HepG2 (cell line): Measurements from ENCODE around the gene ULBP2. TPM values are rescaled to one million over a fixed set of nuclear protein-coding genes. Genes with fewer than 3 reads are reported as not detected.

Experiments
- ATAC-seq: fragments of 200-7000 bp; cut with Tn5 transposase; 3 replicates; pipeline ENCODE4 v1.9.1; 2020; ENCODE audit warnings: mild to moderate bottlenecking, moderate library complexity
- BruUV-seq: library from RNA; stranded (reverse); fragments of 400-500 nt; replicated peaks from 2 replicates; lab custom pipeline; 2021; lab: Mats Ljungman, UMichigan
- CTCF ChIA-PET: fragments of 300-600 bp; formaldehyde crosslinking; extraction: SDS; loops from one replicate; lab custom pipeline; 2021; ENCODE audit warnings: low total read pairs, inconsistent platforms, low intra/inter-chr PET ratio; lab: Yijun Ruan, JAX
- POLR2A ChIA-PET: fragments of 350-600 bp; sonication (Branson Sonifier 250); formaldehyde crosslinking; loops from one replicate; lab custom pipeline; 2020; ENCODE audit warnings: antibody characterized with exemption, inconsistent platforms; lab: Yijun Ruan, JAX
- DNase-seq: peaks from one replicate; pipeline ENCODE4 v3.0.0-alpha.2; 2015; ENCODE audit warnings: low spot score
- FAIRE-seq: peaks from 3 replicates; lab custom pipeline; 2011; peaks lifted over from hg19 to GRCh38; lab: Jason Lieb, UNC
- H2AFZ ChIP-seq: one replicate; pipeline ENCODE4 v1.6.1; 2011; ENCODE audit warnings: low read length, inconsistent platforms
- H3K27ac ChIP-seq: fragments of 300-600 bp; 3 replicates; pipeline ENCODE4 v1.8.0; 2011; ENCODE audit warnings: mixed run types, mild to moderate bottlenecking, mixed read lengths, low read length, inconsistent platforms; ENCODE audit not compliant: insufficient read depth; ENCODE audit errors: extremely low read length
- H3K27me3 ChIP-seq, 2 experiments: fragments of 200-600 bp in 1 of 2; 2 replicates in 1 of 2; 3 replicates in 1 of 2; pipeline versions ENCODE4 v1.6.0 to v1.8.0; 2011; ENCODE audit warnings: low read length in 2 of 2, mild to moderate bottlenecking in 2 of 2, moderate library complexity in 2 of 2, inconsistent platforms in 1 of 2; ENCODE audit not compliant: insufficient read depth in 2 of 2, control insufficient read depth in 1 of 2
- H3K36me3 ChIP-seq, 2 experiments: fragments of 200-600 bp in 1 of 2; replicated peaks in 1 of 2; 2 replicates in 1 of 2; 3 replicates in 1 of 2; pipeline versions ENCODE4 v1.5.1 to v1.8.0; 2011; ENCODE audit warnings: low read length in 2 of 2, inconsistent platforms in 1 of 2; ENCODE audit not compliant: insufficient read depth in 2 of 2, control insufficient read depth in 1 of 2
- H3K4me1 ChIP-seq: 2 replicates; pipeline ENCODE4 v1.5.1; 2012; ENCODE audit warnings: low read length, inconsistent platforms; ENCODE audit not compliant: insufficient read depth
- H3K4me2 ChIP-seq: 2 replicates; pipeline ENCODE4 v1.6.0; 2011; ENCODE audit warnings: low read depth, low read length, inconsistent platforms
- H3K4me3 ChIP-seq, 3 experiments: fragments of 200-600 bp in 1 of 3; sonication (generic), shearing (Covaris generic) in 1 of 3; replicated peaks in 1 of 3; 2 replicates each; pipeline ENCODE4 v1.5.1; 2011 to 2016; ENCODE audit warnings: low read length in 3 of 3, inconsistent platforms in 2 of 3, low read depth in 2 of 3, mild to moderate bottlenecking in 2 of 3, control low read depth in 1 of 3, mixed read lengths in 1 of 3; ENCODE audit not compliant: insufficient read depth in 1 of 3
- H3K79me2 ChIP-seq: one replicate; pipeline ENCODE4 v1.6.1; 2011; ENCODE audit warnings: low read length, inconsistent platforms; ENCODE audit not compliant: insufficient read depth
- H3K9ac ChIP-seq: 2 replicates; pipeline ENCODE4 v1.6.0; 2011; ENCODE audit warnings: mild to moderate bottlenecking, low read depth, low read length, inconsistent platforms; ENCODE audit not compliant: insufficient read depth
- H3K9me3 ChIP-seq: 2 replicates; pipeline ENCODE4 v1.5.1; 2012; ENCODE audit warnings: mild to moderate bottlenecking, low read length
- H4K20me1 ChIP-seq: 2 replicates; pipeline ENCODE4 v1.6.0; 2011; ENCODE audit warnings: inconsistent platforms, mild to moderate bottlenecking, low read length, moderate library complexity; ENCODE audit not compliant: insufficient read depth
- HCFC1 ChIP-seq: fragments of 150-350 bp; IDR thresholded peaks from 2 replicates; pipeline ENCODE4 v1.6.1; 2014; ENCODE audit warnings: low read depth, low read length
- KDM1A ChIP-seq: IDR thresholded peaks from 2 replicates; pipeline ENCODE4 v1.6.1; 2016; ENCODE audit warnings: missing compliant biosample characterization
- SALL1 ChIP-seq: sonication (generic); formaldehyde crosslinking; IDR thresholded peaks from 2 replicates; pipeline ENCODE4 v1.8.0; 2022; ENCODE audit warnings: mild to moderate bottlenecking, missing genetic modification reagents
- SMC3 ChIP-seq: IDR thresholded peaks from 2 replicates; pipeline ENCODE4 v1.6.1; 2011; ENCODE audit warnings: low read length, improper control_type of control experiment
- XRCC5 ChIP-seq: fragments of 200-400 bp; formaldehyde crosslinking; optimal IDR thresholded peaks from 2 replicates; pipeline ENCODE3; 2017; ENCODE audit warnings: mild to moderate bottlenecking, low read length
- ZFP91 ChIP-seq: sonication (generic); formaldehyde crosslinking; IDR thresholded peaks from 2 replicates; pipeline ENCODE4 v1.9.0; 2022; ENCODE audit warnings: missing genetic modification reagents, mild to moderate bottlenecking, borderline replicate concordance
- ZFX ChIP-seq: sonication (generic); formaldehyde crosslinking; IDR thresholded peaks from 2 replicates; pipeline ENCODE4 v1.4.0; 2020; ENCODE audit warnings: mild to moderate bottlenecking, low read depth, missing genetic modification reagents, moderate library complexity
- ZUFSP ChIP-seq: sonication (generic); formaldehyde crosslinking; IDR thresholded peaks from 2 replicates; pipeline ENCODE4 v1.9.0; 2021; ENCODE audit warnings: missing genetic modification reagents, mild to moderate bottlenecking, borderline replicate concordance
- WGBS: methylation state at CpG from one replicate; pipeline ENCODE4 v1.1.6; 2017; ENCODE audit warnings: low lambda C conversion rate; 5-methylcytosine and 5-hydroxymethylcytosine counted together
- in situ Hi-C: cut with HindIII; loops from 2 replicates; pipeline ENCODE4 v1.10.0; 2017; ENCODE audit warnings: low pct_unique_long_range_greater_than_20kb; ENCODE audit not compliant: extremely low pct_ligation_motif_present
- intact Hi-C: fragments of 100-400 bp; cut with micrococcal nuclease; formaldehyde crosslinking; loops from one replicate; pipeline ENCODE4 v1.10.0; 2022; ENCODE audit not compliant: unreplicated experiment
- polyA plus RNA-seq, 8 experiments: library from polyadenylated mRNA; depleted of rRNA in 3 of 8; stranded (reverse) in 7 of 8; unstranded in 1 of 8; fragments of >200 nt; fragmentation: Illumina TruSeq in 4 of 8; extraction: Trizol in 4 of 8; gene quantifications; 2 replicates each; pipeline versions ENCODE4 v1.2.1 to v1.2.3, GENCODE V29; 2011 to 2016; ENCODE audit warnings: low read depth in 4 of 8, missing spikeins in 1 of 8, mixed read lengths in 1 of 8; ENCODE audit not compliant: insufficient read depth in 1 of 8
- total RNA-seq, 5 experiments: library from RNA; depleted of rRNA; stranded (reverse); fragments of >200 nt; fragmentation: Illumina TruSeq; extraction: Trizol; gene quantifications; 2 replicates each; pipeline ENCODE4 v1.2.3, GENCODE V29; 2016; ENCODE audit warnings: low read depth in 1 of 5
- TF ChIP-seq, protein P1 (sequence below): sonication (generic); formaldehyde crosslinking; IDR thresholded peaks from 2 replicates; pipeline ENCODE4 v1.5.0; 2020; ENCODE audit warnings: mild to moderate bottlenecking, missing genetic modification reagents, borderline replicate concordance
- TF ChIP-seq, protein P2 (sequence below): sonication (generic); formaldehyde crosslinking; IDR thresholded peaks from 2 replicates; pipeline ENCODE4 v1.5.1; 2020; ENCODE audit warnings: mild to moderate bottlenecking, missing genetic modification reagents, moderate library complexity

The ULBP2 gene
- total and polyA plus RNA-seq, 2 of the 13 experiments (the other 11 are each of a cell fraction or from before 2014, with no cell fraction given), result not detected

DNA sequence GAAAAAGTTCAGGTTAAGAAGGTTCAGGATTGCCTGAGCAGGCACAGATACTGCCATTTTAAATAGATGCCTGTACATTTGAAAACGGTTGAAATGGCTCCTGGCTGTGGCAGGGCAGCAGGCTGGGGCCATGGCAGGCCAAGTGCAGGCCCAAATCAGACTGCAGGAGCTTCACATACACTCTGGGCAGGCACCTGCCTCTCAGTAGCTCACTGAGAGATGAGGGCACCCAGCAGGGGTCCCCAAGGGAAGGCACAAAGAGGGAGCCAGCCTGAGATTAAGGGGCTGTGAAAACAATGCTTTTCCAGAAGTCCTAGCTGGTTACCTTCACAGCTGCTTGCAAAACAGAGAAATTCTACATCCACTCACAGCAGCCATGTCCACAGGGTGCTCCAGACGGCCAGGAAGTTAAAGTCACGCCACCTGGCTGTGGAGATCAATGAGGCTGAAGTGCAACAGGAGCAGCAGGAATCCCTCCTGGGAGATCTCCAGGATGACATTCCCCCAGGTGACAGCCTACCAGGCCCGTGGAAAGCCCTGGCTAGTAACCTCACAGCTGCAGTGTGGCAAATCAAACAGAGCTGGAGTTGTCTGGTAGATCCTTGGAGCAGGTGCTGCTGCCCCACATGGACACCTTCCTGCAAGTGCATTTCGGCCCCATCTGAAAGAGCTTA, 37.7 kb upstream of the ULBP2 start:
- Histone ChIP-seq H3K4me3 (no peak overlapping the region), H3K4me2 (0 out of 2 replicates have a peak overlapping the region, but pooled peaks have one; percentile 5), H4K20me1 (no peaks in the 10 kb centered on the region), H3K4me1 (peaks cover 9% of the 10 kb centered on the region; the same call in 1 of the 2 replicates), H3K27ac (no peak overlapping the region), H3K9me3 (peaks cover 11% of the 10 kb centered on the region), H3K9ac (no peak overlapping the region), H3K27me3 (peaks cover 10 to 53% of the 10 kb centered on the region in 2 experiments), H3K79me2 (no peaks in the 10 kb centered on the region), H2AFZ (no peak overlapping the region), H3K36me3 (no peaks in the 10 kb centered on the region)
- FAIRE-seq, result peak; percentile 37
- no peak for DNase-seq
- BruUV-seq, result no TSS peak
- in situ Hi-C loops, result no loop called here
- ChIA-PET CTCF (interaction anchor here (1.6 to 2.2 kb wide), 2 partner anchors 63 to 69 kb away, joined by 7 to 12 read pairs; no protein-coding TSS in a partner anchor), POLR2A (no interaction called here)
- ATAC-seq, result peak; percentile 81
- 0% methylated on average over 4 of the region's 5 CpGs for WGBS
- intact Hi-C loops, result loop anchor here (1.0 kb wide), 1 partner anchor 64 kb away; no protein-coding TSS in a partner anchor
- TF ChIP-seq, protein P1, sequence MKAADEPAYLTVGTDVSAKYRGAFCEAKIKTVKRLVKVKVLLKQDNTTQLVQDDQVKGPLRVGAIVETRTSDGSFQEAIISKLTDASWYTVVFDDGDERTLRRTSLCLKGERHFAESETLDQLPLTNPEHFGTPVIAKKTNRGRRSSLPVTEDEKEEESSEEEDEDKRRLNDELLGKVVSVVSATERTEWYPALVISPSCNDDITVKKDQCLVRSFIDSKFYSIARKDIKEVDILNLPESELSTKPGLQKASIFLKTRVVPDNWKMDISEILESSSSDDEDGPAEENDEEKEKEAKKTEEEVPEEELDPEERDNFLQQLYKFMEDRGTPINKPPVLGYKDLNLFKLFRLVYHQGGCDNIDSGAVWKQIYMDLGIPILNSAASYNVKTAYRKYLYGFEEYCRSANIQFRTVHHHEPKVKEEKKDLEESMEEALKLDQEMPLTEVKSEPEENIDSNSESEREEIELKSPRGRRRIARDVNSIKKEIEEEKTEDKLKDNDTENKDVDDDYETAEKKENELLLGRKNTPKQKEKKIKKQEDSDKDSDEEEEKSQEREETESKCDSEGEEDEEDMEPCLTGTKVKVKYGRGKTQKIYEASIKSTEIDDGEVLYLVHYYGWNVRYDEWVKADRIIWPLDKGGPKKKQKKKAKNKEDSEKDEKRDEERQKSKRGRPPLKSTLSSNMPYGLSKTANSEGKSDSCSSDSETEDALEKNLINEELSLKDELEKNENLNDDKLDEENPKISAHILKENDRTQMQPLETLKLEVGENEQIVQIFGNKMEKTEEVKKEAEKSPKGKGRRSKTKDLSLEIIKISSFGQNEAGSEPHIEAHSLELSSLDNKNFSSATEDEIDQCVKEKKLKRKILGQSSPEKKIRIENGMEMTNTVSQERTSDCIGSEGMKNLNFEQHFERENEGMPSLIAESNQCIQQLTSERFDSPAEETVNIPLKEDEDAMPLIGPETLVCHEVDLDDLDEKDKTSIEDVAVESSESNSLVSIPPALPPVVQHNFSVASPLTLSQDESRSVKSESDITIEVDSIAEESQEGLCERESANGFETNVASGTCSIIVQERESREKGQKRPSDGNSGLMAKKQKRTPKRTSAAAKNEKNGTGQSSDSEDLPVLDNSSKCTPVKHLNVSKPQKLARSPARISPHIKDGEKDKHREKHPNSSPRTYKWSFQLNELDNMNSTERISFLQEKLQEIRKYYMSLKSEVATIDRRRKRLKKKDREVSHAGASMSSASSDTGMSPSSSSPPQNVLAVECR (CRISPR knock-in tag), result no peak
- TF ChIP-seq ZFX (peak; percentile 42; the same call in 1 of the 2 replicates), ZFP91 (CRISPR knock-in tag) (0 out of 2 replicates have a peak, but pooled peaks have one; percentile 39), HCFC1 (no peak), KDM1A (CRISPR knock-in tag) (no peak), ZUFSP (CRISPR knock-in tag) (0 out of 2 replicates have a peak, but pooled peaks have one; percentile 48), XRCC5 (peak; percentile 38), SALL1 (CRISPR knock-in tag) (peak; percentile 43), SMC3 (peak; percentile 66)
- TF ChIP-seq, protein P2, sequence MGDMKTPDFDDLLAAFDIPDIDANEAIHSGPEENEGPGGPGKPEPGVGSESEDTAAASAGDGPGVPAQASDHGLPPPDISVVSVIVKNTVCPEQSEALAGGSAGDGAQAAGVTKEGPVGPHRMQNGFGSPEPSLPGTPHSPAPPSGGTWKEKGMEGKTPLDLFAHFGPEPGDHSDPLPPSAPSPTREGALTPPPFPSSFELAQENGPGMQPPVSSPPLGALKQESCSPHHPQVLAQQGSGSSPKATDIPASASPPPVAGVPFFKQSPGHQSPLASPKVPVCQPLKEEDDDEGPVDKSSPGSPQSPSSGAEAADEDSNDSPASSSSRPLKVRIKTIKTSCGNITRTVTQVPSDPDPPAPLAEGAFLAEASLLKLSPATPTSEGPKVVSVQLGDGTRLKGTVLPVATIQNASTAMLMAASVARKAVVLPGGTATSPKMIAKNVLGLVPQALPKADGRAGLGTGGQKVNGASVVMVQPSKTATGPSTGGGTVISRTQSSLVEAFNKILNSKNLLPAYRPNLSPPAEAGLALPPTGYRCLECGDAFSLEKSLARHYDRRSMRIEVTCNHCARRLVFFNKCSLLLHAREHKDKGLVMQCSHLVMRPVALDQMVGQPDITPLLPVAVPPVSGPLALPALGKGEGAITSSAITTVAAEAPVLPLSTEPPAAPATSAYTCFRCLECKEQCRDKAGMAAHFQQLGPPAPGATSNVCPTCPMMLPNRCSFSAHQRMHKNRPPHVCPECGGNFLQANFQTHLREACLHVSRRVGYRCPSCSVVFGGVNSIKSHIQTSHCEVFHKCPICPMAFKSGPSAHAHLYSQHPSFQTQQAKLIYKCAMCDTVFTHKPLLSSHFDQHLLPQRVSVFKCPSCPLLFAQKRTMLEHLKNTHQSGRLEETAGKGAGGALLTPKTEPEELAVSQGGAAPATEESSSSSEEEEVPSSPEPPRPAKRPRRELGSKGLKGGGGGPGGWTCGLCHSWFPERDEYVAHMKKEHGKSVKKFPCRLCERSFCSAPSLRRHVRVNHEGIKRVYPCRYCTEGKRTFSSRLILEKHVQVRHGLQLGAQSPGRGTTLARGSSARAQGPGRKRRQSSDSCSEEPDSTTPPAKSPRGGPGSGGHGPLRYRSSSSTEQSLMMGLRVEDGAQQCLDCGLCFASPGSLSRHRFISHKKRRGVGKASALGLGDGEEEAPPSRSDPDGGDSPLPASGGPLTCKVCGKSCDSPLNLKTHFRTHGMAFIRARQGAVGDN (CRISPR knock-in tag), result 0 out of 2 replicates have a peak, but pooled peaks have one; percentile 14
